IMR-90 (cell line): ENCODE measurements around the gene FMN2. TPM values are rescaled to one million over a fixed set of nuclear protein-coding genes. Genes with fewer than 3 reads are reported as not detected.

Experiments
- ATAC-seq: fragments of 200-7000 bp; cut with Tn5 transposase; 2 replicates; pipeline ENCODE4 v1.9.1; 2020; ENCODE audit warnings: low read depth, mild to moderate bottlenecking, moderate library complexity
- BruUV-seq: library from RNA; stranded (reverse); fragments of 400-500 nt; replicated peaks from 2 replicates; lab custom pipeline; 2021; lab: Mats Ljungman, UMichigan
- CTCF ChIA-PET: fragments of 300-600 bp; formaldehyde crosslinking; extraction: SDS; loops from one replicate; lab custom pipeline; 2021; ENCODE audit warnings: antibody characterized with exemption; lab: Yijun Ruan, JAX
- POLR2A ChIA-PET: fragments of 300-600 bp; sonication (Branson Sonifier 250); formaldehyde crosslinking; loops from one replicate; lab custom pipeline; 2022; ENCODE audit warnings: antibody characterized with exemption; ENCODE audit not compliant: unreplicated experiment; lab: Charles Lee
- DNase-seq: peaks from one replicate; pipeline ENCODE4 v3.0.0; 2013
- H2AFZ ChIP-seq: replicated peaks from 2 replicates; pipeline ENCODE3; 2013; ENCODE audit warnings: low read length, mild to moderate bottlenecking; ENCODE audit not compliant: poor library complexity
- H2AK5ac ChIP-seq: 2 replicates; pipeline ENCODE4 v1.6.1; 2013; ENCODE audit warnings: low read depth, low read length, inconsistent platforms
- H2AK9ac ChIP-seq: replicated peaks from 2 replicates; pipeline ENCODE3; 2013; ENCODE audit warnings: mild to moderate bottlenecking, low read depth, low read length, moderate library complexity; ENCODE audit not compliant: poor library complexity
- H2BK120ac ChIP-seq: 2 replicates; pipeline ENCODE4 v1.6.1; 2013; ENCODE audit warnings: low read depth, low read length, inconsistent platforms
- H2BK15ac ChIP-seq: 3 replicates; pipeline ENCODE4 v1.6.1; 2013; ENCODE audit warnings: low read depth, low read length, inconsistent platforms
- H2BK20ac ChIP-seq: 2 replicates; pipeline ENCODE4 v1.6.1; 2013; ENCODE audit warnings: low read depth, mild to moderate bottlenecking, inconsistent platforms, low read length, moderate library complexity
- H2BK5ac ChIP-seq: 2 replicates; pipeline ENCODE4 v1.6.1; 2013; ENCODE audit warnings: mild to moderate bottlenecking, low read depth, low read length, inconsistent platforms; ENCODE audit not compliant: poor library complexity, severe bottlenecking
- H3K14ac ChIP-seq: replicated peaks from 2 replicates; pipeline ENCODE4 v1.6.1; 2013; ENCODE audit warnings: low read depth, low read length, inconsistent platforms
- H3K18ac ChIP-seq: 2 replicates; pipeline ENCODE4 v1.6.1; 2013; ENCODE audit warnings: low read depth, low read length, control low read depth
- H3K23ac ChIP-seq: 2 replicates; pipeline ENCODE4 v1.6.1; 2013; ENCODE audit warnings: low read depth, low read length, inconsistent platforms
- H3K27ac ChIP-seq: 2 replicates; pipeline ENCODE4 v1.5.1; 2013; ENCODE audit warnings: mild to moderate bottlenecking, control low read depth, low read length; ENCODE audit not compliant: insufficient read depth
- H3K27me3 ChIP-seq: 2 replicates; pipeline ENCODE4 v1.6.1; 2013; ENCODE audit warnings: low read length; ENCODE audit not compliant: control insufficient read depth, insufficient read depth
- H3K36me3 ChIP-seq: 2 replicates; pipeline ENCODE4 v1.6.1; 2013; ENCODE audit warnings: low read length, mixed read lengths; ENCODE audit not compliant: control insufficient read depth, insufficient read depth
- H3K4ac ChIP-seq: 2 replicates; pipeline ENCODE4 v1.6.1; 2013; ENCODE audit warnings: low read depth, low read length, inconsistent platforms
- H3K4me1 ChIP-seq: 2 replicates; pipeline ENCODE4 v1.6.1; 2013; ENCODE audit warnings: low read length, mixed read lengths; ENCODE audit not compliant: control insufficient read depth, insufficient read depth
- H3K4me2 ChIP-seq: 2 replicates; pipeline ENCODE4 v1.6.1; 2013; ENCODE audit warnings: low read depth, mild to moderate bottlenecking, control low read depth, low read length, moderate library complexity
- H3K4me3 ChIP-seq: 2 replicates; pipeline ENCODE4 v1.5.1; 2013; ENCODE audit warnings: low read depth, mild to moderate bottlenecking, control low read depth, low read length, moderate library complexity; ENCODE audit not compliant: insufficient read depth
- H3K56ac ChIP-seq: 2 replicates; pipeline ENCODE4 v1.6.1; 2013; ENCODE audit warnings: low read length, inconsistent platforms; ENCODE audit not compliant: insufficient read depth; ENCODE audit errors: extremely low read depth
- H3K79me1 ChIP-seq, 2 experiments: 2 replicates each; pipeline ENCODE4 v1.6.1; 2013; ENCODE audit warnings: low read length in 2 of 2, inconsistent platforms in 1 of 2, low read depth in 1 of 2
- H3K9ac ChIP-seq: 2 replicates; pipeline ENCODE4 v1.6.1; 2013; ENCODE audit warnings: low read depth, low read length, control low read depth
- H3K9me1 ChIP-seq: 2 replicates; pipeline ENCODE4 v1.6.1; 2013; ENCODE audit warnings: low read length, inconsistent platforms; ENCODE audit not compliant: insufficient read depth
- H3K9me3 ChIP-seq: 2 replicates; pipeline ENCODE4 v1.6.1; 2013; ENCODE audit warnings: low read length; ENCODE audit not compliant: control insufficient read depth, insufficient read depth
- H4K20me1 ChIP-seq: 2 replicates; pipeline ENCODE4 v1.6.1; 2013; ENCODE audit warnings: low read length, inconsistent platforms; ENCODE audit not compliant: insufficient read depth
- H4K5ac ChIP-seq: 2 replicates; pipeline ENCODE4 v1.6.1; 2013; ENCODE audit warnings: mild to moderate bottlenecking, low read depth, low read length, control low read depth
- H4K8ac ChIP-seq, 2 experiments: 2 replicates each; pipeline ENCODE4 v1.6.1; 2013; ENCODE audit warnings: low read depth in 2 of 2, low read length in 2 of 2, control low read depth in 1 of 2, inconsistent platforms in 1 of 2
- H4K91ac ChIP-seq: 2 replicates; pipeline ENCODE4 v1.6.1; 2013; ENCODE audit warnings: low read depth, low read length, inconsistent platforms; ENCODE audit not compliant: insufficient read depth
- CEBPB ChIP-seq: IDR thresholded peaks from 2 replicates; pipeline ENCODE4 v1.6.1; 2012; ENCODE audit warnings: low read depth, low read length, improper control_type of control experiment
- CTCF ChIP-seq: conservative IDR thresholded peaks from 2 replicates; pipeline ENCODE4 v1.5.1; 2012; ENCODE audit warnings: mild to moderate bottlenecking, low read depth, low read length, improper control_type of control experiment
- FOS ChIP-seq: fragments of 150-350 bp; IDR thresholded peaks from 2 replicates; pipeline ENCODE4 v1.6.1; 2016; ENCODE audit warnings: low read depth, low read length
- MAFK ChIP-seq: IDR thresholded peaks from 2 replicates; pipeline ENCODE4 v1.6.1; 2012; ENCODE audit warnings: low read depth, low read length, improper control_type of control experiment
- POLR2A ChIP-seq: IDR thresholded peaks from 2 replicates; pipeline ENCODE4 v1.6.1; 2012; ENCODE audit warnings: mild to moderate bottlenecking, low read depth, low read length
- RAD21 ChIP-seq: IDR thresholded peaks from 2 replicates; pipeline ENCODE4 v1.6.1; 2012; ENCODE audit warnings: low read length, improper control_type of control experiment
- RCOR1 ChIP-seq: IDR thresholded peaks from 2 replicates; pipeline ENCODE4 v1.6.1; 2012; ENCODE audit warnings: mild to moderate bottlenecking, low read length, improper control_type of control experiment; ENCODE audit not compliant: insufficient replicate concordance
- WGBS, 2 experiments: methylation state at CpG; one replicate each; pipeline versions ENCODE4 v1.1.5 to v1.1.7; 2013; ENCODE audit warnings: missing lambda C conversion rate in 2 of 2; ENCODE audit not compliant: insufficient read length in 1 of 2; ENCODE audit errors: extremely low coverage in 2 of 2; 5-methylcytosine and 5-hydroxymethylcytosine counted together
- dilution Hi-C: fragments of 300-500 bp; cut with HindIII; formaldehyde crosslinking; loops from one replicate; pipeline ENCODE4 v1.14.3; 2018; ENCODE audit warnings: low sequenced_read_pairs; ENCODE audit not compliant: unreplicated experiment
- in situ Hi-C: fragments of 300-500 bp; cut with MboI; formaldehyde crosslinking; loops from 3 replicates; pipeline ENCODE4 v1.14.3; 2019; ENCODE audit warnings: low sequenced_read_pairs, inconsistent platforms, mixed read lengths
- intact Hi-C: fragments of 100-400 bp; cut with micrococcal nuclease; formaldehyde crosslinking; loops from 2 replicates; pipeline ENCODE4 v1.10.0; 2022
- polyA plus RNA-seq, 3 experiments: library from polyadenylated mRNA; depleted of rRNA; stranded (reverse); fragments of >200 nt; gene quantifications; 2 replicates each; pipeline ENCODE4 v1.2.3, GENCODE V29; 2012; ENCODE audit warnings: low replicate concordance in 1 of 3
- total RNA-seq: library from RNA; depleted of rRNA; stranded (reverse); fragments of >200 nt; gene quantifications from 2 replicates; pipeline ENCODE4 v1.2.3, GENCODE V29; 2012

FMN2 gene
- total and polyA plus RNA-seq, 2 of the 4 experiments (the other 2 are of a cell fraction), result 29.0 to 35.8 TPM

GRCh38 chr1:240395336-240395735 lies 303.7 kb downstream of the FMN2 start:
- Histone ChIP-seq H3K4me2 (no peak overlapping the region), H4K20me1 (no peaks in the 10 kb centered on the region), H3K79me1 (peaks cover 13 to 21% of the 10 kb centered on the region in 2 experiments), H2BK20ac (no peak overlapping the region), H3K27ac (no peak overlapping the region), H3K4me3 (no peak overlapping the region), H3K9me1 (peaks cover 7% of the 10 kb centered on the region; the same call in 1 of the 2 replicates), H3K23ac (no peak overlapping the region), H3K36me3 (no peaks in the 10 kb centered on the region), H3K27me3 (no peaks in the 10 kb centered on the region), H2BK15ac (no peak overlapping the region), H4K5ac (no peak overlapping the region), H2BK5ac (no peak overlapping the region), H2AK9ac (no peak overlapping the region), H4K8ac (no peak overlapping the region), H3K56ac (no peak overlapping the region), H4K91ac (no peak overlapping the region), H2BK120ac (no peak overlapping the region), H3K9ac (no peak overlapping the region), H3K14ac (no peak overlapping the region), H2AK5ac (no peak overlapping the region), H3K18ac (no peak overlapping the region), H3K9me3 (no peaks in the 10 kb centered on the region), H3K4ac (no peak overlapping the region), H2AFZ (no peak overlapping the region), H3K4me1 (peaks cover 9% of the 10 kb centered on the region)
- WGBS, 2 experiments, result no CpG with 5 or more reads among the region's 1 CpG
- dilution Hi-C loops, result no loop called here
- intact Hi-C loops, result no loop called here
- ATAC-seq, result no peak
- TF ChIP-seq RCOR1 (no peak), CTCF (no peak), MAFK (no peak), CEBPB (no peak), POLR2A (no peak), RAD21 (no peak), FOS (no peak)
- ChIA-PET CTCF (interaction anchor here (0.6 kb wide), 1 partner anchor 357 kb away, joined by 3 read pairs; no protein-coding TSS in a partner anchor), POLR2A (no interaction called here)
- DNase-seq, result no peak
- in situ Hi-C loops, result no loop called here
- no TSS peak for BruUV-seq
